ENCODE data around the gene AOPEP.
"Not testable (repeated sequence)": the region's sequence is repeated elsewhere in the genome, so short reads cannot be mapped to it uniquely, and the experiment has no call there.

The AOPEP gene

DNA sequence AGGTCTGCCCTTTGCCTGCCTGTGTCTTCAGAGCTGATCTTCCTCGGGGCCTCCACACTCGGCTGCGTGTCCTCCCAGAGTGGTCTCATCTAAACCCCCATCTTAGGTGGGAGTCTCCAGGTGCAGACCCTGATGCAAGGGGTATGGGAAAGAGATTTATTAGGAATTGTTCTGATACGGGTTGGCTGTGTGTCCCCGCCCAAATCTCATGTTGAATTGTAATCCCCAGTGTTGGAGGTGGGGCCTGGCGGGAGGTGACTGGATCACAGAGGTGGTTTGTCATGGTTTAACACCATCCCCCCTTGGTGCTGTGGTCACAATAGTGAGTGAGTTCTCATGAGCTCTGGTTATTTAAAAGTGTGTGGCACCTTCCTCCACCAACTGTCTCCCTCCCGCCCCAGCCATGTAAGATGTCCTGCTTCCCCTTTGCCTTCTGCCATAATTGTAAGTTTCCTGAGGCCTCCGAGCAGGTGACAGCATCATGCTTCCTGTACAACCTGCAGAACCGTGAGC, 208.4 kb downstream of the AOPEP start:
- no peak for DNase-seq (ENCODE audit: low spot score)

GRCh38 chr9:94935396-94935795, 208.9 kb downstream of the AOPEP start:
- DNase-seq (ENCODE audit: low spot score) = no peak

DNA sequence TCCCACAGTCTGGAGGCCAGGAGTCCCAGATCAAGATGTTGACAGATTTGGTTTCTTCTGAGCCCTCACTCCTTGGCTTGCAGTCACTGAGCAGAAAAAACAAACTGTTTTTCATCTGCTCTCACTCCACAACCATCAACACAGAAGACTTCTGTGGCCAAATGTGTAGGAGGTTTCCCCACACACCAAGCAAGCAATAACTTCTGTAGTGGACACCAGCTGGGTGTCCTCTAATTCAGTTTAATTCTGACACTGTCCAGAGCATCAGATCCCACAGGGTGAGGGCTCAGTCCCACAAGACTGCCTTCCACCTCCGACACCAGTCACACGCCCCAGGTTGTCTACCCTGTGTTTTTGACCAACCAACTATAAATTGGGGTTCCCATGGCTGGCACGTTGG, 209.9 kb downstream of the AOPEP start:
- DNase-seq (ENCODE audit: low spot score) = no peak

GRCh38 chr9:94937214-94937903, 210.9 kb downstream of the AOPEP start:
- DNase-seq (ENCODE audit: low spot score) = no peak

GRCh38 chr9:94938384-94938783, 211.9 kb downstream of the AOPEP start:
- DNase-seq (ENCODE audit: low spot score) = no peak

DNA sequence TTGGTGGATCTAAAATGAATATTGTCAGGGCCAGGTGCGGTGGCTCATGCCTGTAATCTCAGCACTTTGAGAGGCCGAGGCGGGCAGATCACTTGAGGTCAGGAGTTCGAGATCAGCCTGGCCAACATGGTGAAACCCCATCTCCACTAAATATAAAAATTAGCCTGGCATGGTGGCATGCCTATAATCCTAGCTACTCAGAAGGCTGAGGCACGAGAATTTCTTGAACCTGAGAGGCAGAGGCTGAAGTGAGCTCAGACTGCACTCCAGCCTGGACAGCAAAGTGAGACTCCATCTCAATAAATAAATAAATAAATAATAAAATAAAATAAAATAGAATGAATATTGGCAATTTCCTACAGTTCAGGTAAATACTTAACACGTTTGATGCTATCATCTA, 213.8 kb downstream of the AOPEP start:
- DNase-seq (ENCODE audit: low spot score) = not testable (repeated sequence)

GRCh38 chr9:94941211-94941875, 214.8 kb downstream of the AOPEP start:
- no peak for DNase-seq (ENCODE audit: low spot score)

DNA sequence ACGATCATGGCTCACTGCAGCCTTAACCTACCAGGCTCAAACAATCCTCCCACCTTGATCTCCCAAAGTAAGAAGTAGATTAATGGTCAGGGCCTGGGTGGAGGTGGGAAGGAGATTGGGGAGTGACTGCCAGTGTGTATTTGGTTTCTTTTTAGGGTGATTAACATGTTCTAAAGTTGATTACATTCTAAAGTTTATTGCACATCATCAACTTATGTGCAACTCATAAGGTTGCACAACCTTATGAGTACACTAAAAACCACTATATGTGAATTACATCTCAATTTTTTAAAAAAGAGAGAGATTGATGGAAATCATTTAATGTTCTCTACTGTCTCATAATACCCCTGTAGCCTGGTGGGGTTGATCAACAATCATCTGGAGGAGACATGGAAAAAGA, 218.1 kb downstream of the AOPEP start:
- no peak for DNase-seq (ENCODE audit: low spot score)

GRCh38 chr9:94945197-94946144, 219.0 kb downstream of the AOPEP start:
- DNase-seq (ENCODE audit: low spot score) = no peak

DNA sequence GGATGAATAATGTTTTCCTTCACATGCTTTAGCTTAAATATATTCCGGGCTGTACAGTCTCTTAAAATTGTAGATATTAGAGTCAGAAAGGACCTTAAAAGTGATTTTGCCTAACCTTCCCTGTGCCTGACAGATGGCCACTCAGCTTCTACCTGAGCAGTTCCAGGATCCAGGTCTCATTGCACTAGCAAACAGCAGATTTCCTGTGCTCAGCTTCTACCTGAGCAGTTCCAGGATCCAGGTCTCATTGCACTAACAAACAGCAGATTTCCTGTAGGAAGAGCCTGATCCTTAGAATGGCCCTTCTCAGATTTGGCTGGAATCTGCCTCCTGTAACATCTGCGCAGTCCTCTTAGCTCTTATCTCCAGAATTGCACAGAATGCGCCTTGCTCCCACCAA, 219.8 kb downstream of the AOPEP start:
- no peak for DNase-seq (ENCODE audit: low spot score)

DNA sequence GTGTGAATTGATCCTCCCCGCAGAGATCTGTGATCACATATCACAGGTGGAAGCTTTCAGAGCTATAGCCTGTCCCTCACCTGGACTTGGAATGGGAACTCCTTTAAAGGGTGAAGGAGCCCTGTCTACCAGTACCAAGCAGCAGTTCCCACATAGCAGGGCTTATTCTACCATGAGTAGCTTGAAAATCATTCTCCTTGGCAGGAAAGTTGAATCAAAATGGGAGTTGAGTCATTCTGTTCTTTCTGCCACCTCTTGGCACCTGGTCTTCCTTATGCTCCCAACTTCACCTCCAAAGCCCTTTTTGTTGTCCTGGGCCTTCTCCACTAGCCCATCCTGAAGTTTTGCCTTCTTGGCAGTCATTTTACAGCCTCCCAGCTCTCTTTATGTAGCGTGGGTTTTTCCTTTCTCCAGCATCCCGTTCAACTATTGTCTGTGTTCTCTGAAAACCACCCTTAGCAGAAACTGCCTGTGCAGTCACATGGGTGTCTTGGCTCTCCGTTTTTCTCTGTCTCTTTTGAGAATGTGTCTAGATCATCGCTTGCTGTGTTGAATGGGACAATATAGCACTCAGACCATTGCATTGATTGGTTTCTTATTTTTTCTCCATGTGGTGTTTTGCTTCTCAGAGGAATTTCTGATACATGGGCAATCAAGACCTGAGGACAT, 222.2 kb downstream of the AOPEP start:
- no peak for DNase-seq (ENCODE audit: low spot score)

- no peak for DNase-seq (ENCODE audit: low spot score)
Observed at GRCh38 chr9:94949370-94949769, 222.9 kb downstream of the AOPEP start.

GRCh38 chr9:94950040-94950578, 223.6 kb downstream of the AOPEP start:
- no peak for DNase-seq (ENCODE audit: low spot score)

DNA sequence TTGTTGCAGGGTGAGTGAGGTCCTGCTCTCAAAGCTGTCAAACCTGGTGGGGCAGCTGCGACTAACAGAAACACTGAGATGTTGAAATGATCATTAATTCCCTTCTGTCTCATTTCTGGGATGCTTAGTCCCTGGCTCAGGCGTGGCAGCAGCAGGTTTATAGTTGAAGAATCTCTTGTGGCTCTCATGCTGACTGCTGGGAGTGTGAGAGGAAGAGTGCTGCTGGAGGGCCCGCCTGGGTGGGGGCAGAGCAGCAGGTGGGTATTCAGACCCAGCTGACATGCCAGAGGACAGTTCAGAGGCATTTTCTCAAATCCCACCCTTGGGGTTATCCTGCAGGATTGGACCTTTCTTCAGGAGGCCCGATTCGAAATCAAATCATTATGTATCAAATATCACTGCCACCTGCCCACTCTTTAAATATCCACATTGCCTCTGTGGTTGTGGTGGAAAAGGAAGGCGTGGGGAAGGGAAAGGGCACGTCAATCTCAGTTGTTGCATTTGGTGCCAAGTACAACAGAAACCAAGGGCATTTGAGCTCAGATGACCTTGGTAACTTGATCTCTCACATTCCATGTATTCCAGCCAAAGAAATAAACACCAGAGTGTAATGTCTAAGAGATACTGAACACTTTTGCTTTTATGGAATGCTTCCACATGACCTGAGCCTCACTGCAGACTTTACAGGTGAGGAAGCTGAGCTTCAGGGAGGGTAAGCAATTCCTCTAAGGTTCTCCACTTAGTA, 224.3 kb downstream of the AOPEP start:
- DNase-seq (ENCODE audit: low spot score) = no peak

- DNase-seq (ENCODE audit: low spot score) = no peak
Observed at GRCh38 chr9:94951324-94952135, 225.0 kb downstream of the AOPEP start.

DNA sequence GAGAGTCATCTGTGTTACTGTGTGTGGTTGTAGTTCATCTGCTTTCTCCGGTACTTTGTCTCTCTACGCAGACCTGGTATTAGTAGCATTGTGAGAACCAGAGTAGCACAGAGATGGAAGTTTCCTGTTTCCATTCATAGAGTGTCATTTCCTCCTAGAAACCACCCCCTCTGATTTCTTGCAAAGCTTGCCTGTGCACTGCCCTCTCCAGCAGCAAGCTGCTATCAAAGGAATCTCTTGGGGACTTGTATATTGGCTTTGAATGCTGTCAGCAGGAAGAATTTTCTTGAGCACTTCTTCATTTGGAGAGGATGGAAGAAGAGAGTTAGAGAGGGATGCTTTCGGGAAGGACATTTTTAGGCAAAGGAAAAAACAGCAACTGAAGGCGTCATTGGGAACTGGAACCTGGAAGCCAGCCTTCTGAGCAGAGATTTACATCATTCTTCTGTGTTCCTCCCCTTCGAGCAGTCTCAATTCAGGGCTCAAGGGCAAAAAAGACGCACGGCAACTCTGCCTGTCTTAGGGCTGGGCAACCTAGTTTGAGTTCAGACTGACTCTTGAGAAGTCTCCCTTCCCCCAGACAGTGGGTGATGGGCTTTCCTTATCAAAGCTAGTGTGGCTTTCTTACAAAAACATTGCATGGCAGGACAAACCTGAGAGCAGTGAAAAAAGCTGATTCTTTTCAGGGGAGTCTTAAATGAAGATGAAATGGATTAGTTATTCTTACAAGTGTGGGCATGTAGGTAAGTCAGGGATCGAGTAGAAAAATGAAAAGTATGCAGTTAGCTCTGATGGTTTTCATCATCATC, 226.3 kb downstream of the AOPEP start:
- DNase-seq (ENCODE audit: low spot score) = no peak

DNA sequence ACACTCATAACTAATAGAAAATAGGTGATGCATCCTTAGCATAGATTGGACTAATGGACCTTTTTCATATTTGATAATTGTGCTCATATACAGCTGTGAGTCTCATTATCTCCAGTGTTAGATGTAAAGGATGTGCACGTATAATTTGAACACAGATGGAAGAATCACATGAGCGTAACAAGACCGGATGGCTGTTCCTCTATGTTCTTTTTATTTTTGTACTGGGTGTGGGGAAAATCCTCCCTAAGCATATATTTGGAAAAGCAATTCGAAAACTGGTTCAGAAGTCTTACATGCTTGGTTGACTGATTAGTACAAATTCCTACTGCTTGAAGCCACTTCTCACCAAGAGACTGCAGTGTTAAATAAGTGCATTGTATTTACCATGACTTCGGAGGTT, 230.2 kb downstream of the AOPEP start:
- no peak for DNase-seq (ENCODE audit: low spot score)

GRCh38 chr9:94960964-94961363, 234.5 kb downstream of the AOPEP start:
- no peak for DNase-seq (ENCODE audit: low spot score)

- DNase-seq (ENCODE audit: low spot score) = no peak
Observed at GRCh38 chr9:94961870-94962269, 235.4 kb downstream of the AOPEP start.

Data from D341Med (cell line).